MG63 (cell line): ENCODE data around the gene CACNA1C. TPM values are rescaled to one million over a fixed set of nuclear protein-coding genes. Genes with fewer than 3 reads are reported as not detected.

Source experiments
- DNase-seq: peaks from one replicate; pipeline ENCODE4 v3.0.0-alpha.2; 2020
- H3K27me3 ChIP-seq: fragments of 250-450 bp; sonication (Bioruptor Pico); 2 replicates; pipeline ENCODE4 v1.5.1; 2020; ENCODE audit warnings: mild to moderate bottlenecking, moderate library complexity
- H3K36me3 ChIP-seq: fragments of 250-450 bp; sonication (Bioruptor Pico); 2 replicates; pipeline ENCODE4 v1.5.1; 2020; ENCODE audit warnings: mild to moderate bottlenecking, moderate library complexity
- H3K4me3 ChIP-seq: fragments of 250-450 bp; sonication (Bioruptor Pico); 2 replicates; pipeline ENCODE4 v1.5.1; 2020; ENCODE audit warnings: mild to moderate bottlenecking, moderate library complexity
- H3K9me3 ChIP-seq: fragments of 250-450 bp; sonication (Bioruptor Pico); 2 replicates; pipeline ENCODE4 v1.5.1; 2020; ENCODE audit warnings: mild to moderate bottlenecking, moderate library complexity
- total RNA-seq: library from RNA; depleted of rRNA; stranded (reverse); fragments of >200 nt; shearing (Covaris generic); gene quantifications from 2 replicates; pipeline ENCODE4 v1.2.3, GENCODE V29; 2014; ENCODE audit warnings: low replicate concordance

Gene CACNA1C
- total RNA-seq, 1 experiment from 2014 or later = 1.4 TPM

- Histone ChIP-seq H3K9me3 (no peaks in the 10 kb centered on the region), H3K27me3 (no peaks in the 10 kb centered on the region), H3K4me3 (no peak overlapping the region), H3K36me3 (no peaks in the 10 kb centered on the region)
- DNase-seq = no peak
Measured at GRCh38 chr12:2319136-2319535, 266.3 kb downstream of the CACNA1C start.

DNA sequence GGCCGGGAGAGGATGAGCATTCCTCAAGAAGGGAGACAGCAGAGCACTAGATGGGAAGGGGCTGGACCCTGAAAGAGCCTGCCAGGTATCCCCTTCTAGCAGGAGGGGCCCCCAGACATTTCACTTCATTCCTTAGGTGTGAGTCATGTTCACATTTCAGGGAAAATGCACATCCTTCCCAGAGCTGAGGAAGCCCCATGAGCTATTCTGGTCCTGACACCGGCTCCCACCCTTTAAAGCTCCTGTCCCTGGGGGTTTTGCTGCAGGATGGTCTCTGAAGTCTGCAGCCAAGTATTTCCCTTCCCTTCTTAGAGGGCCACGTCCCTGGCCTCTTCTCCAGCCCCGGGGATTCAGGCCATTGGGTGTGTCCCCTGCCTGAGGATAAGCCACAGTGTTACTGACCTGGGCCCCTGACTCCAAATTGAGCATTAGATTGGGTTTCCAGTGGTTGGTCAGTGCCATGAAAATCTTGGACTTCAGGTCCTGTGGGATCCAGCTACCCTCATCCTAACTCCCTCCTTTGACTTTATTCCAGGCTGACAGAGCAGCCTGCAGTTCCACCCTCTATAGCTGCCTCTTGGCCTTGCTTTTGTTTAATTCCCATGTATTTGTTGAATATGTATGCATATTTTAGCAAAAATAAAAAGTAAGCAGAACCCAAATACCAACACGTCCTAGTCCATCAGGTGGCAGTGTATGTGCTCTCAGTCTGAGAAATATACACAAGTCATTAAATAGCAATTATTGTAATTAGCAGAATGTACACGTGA, 267.1 kb downstream of the CACNA1C start:
- no peaks in the 10 kb centered on the region for H3K27me3 ChIP-seq
- no peak overlapping the region for H3K4me3 ChIP-seq
- DNase-seq = no peak
- H3K9me3 ChIP-seq = no peaks in the 10 kb centered on the region
- H3K36me3 ChIP-seq = no peaks in the 10 kb centered on the region

- DNase-seq = no peak
- no peaks in the 10 kb centered on the region for H3K27me3 ChIP-seq
- H3K4me3 ChIP-seq = no peak overlapping the region
- H3K36me3 ChIP-seq = no peaks in the 10 kb centered on the region
- no peaks in the 10 kb centered on the region for H3K9me3 ChIP-seq
Measured at GRCh38 chr12:2320841-2321240, 268.1 kb downstream of the CACNA1C start.

DNA sequence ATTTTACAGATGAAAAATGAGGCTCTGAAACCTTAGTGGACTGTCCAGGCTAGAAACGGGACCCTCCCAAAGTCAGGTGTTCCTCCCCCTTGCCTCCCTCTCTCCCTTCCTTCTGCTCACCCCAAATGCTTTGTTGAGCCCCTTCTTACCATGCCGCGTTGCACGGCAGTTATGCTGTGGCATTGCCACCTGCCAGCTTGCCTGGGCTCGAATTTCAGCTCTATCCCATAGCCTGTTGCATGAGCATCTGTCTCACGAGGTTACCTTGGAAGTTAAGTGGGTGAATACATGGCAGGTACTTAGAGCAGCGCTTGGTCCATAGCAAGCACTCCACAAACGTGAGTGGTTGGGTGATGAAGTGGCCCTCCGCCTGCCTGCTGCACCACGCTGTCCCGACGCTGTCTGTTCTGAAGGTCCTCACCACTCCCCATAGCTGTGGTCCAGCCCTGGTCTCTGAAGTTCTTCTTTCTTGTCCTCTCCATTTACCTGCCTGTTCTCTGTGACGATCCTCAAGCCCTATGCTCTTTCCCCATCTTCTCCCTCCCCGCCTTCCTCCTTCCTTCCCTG, 269.9 kb downstream of the CACNA1C start:
- no peak for DNase-seq
- Histone ChIP-seq H3K9me3 (no peaks in the 10 kb centered on the region), H3K4me3 (no peak overlapping the region), H3K27me3 (no peaks in the 10 kb centered on the region), H3K36me3 (no peaks in the 10 kb centered on the region)

DNA sequence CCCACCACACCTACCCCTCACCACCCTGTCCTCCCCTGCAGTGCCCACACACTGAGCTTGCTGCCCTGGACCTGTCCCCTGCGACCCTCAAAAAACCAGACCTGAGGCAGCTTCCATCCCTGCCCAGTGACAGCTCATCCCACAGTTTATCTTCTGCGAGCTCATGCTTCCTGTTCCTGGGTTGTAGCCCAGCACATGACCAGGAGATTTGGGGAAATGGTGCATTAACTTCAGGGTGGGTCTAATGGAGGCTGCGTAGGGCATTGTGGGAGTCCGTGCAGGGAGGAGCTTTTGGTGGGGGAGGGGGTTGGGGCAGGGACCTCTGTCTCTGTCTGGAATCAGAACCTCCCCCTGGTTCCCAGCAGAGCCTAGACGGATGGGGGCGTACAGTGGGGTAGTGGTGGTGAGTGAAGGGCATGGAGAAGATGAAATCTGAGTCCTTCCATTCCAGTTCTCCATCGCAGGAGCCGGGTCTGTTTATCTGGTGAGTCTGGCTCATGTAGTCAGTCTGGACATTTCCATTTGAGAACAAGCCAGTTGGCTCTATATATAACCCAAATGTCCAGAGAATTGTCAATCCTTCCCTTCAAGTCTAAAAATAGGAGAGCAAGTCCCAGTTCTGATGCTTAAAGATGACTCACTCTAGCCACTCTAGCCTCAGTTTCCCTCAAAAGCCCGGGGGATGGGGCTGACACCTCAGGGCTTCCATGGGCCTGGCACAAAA, 270.9 kb downstream of the CACNA1C start:
- H3K9me3 ChIP-seq = no peaks in the 10 kb centered on the region
- H3K36me3 ChIP-seq = no peaks in the 10 kb centered on the region
- peak; percentile 30 for DNase-seq
- no peaks in the 10 kb centered on the region for H3K27me3 ChIP-seq
- no peak overlapping the region for H3K4me3 ChIP-seq

DNA sequence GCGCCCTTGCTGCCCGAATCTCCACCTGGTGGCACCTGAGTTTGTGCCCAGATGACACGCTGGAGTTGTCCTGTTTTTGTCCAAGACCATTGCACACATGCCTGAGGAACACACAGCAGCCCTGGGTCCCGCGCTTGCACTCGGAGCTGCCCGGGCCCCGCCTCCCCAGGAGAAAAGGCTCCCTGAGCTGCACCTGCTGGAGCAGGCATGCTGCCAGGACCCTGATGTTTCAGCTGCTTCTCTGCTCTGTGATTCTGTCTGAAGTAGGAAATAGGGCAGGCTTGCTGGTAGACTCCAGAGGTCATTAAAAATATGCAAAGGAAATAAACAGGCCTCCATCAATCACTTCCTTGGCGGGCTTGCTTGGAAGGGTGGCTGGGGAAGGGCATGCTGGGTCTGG, 271.6 kb downstream of the CACNA1C start:
- DNase-seq = no peak
- Histone ChIP-seq H3K4me3 (no peak overlapping the region), H3K27me3 (no peaks in the 10 kb centered on the region), H3K36me3 (no peaks in the 10 kb centered on the region), H3K9me3 (no peaks in the 10 kb centered on the region)

GRCh38 chr12:2325519-2325918, 272.7 kb downstream of the CACNA1C start:
- Histone ChIP-seq H3K36me3 (no peaks in the 10 kb centered on the region), H3K27me3 (no peaks in the 10 kb centered on the region), H3K4me3 (no peak overlapping the region), H3K9me3 (no peaks in the 10 kb centered on the region)
- no peak for DNase-seq

DNA sequence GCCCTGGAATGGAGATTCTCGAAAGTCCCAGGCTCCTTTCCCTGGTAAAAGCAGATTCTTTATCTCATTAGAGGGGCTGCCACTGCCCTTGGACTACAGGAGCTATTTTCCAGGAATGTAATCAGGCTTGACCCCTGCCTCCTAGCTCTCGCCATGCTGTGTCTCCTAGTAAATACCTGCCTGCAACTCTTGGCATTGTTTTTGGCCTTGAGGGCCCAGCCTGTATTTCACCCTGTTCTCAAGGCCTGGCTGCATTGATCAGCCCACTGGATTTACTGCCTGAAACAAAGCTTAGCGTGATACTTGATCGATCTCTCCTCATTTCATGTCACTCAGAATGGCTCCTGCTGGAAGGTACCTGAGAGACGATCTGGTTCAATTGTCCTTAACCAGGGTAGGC, 273.7 kb downstream of the CACNA1C start:
- Histone ChIP-seq H3K4me3 (no peak overlapping the region), H3K9me3 (no peaks in the 10 kb centered on the region), H3K27me3 (no peaks in the 10 kb centered on the region), H3K36me3 (no peaks in the 10 kb centered on the region)
- no peak for DNase-seq

- no peak for DNase-seq
- Histone ChIP-seq H3K9me3 (no peaks in the 10 kb centered on the region), H3K4me3 (no peak overlapping the region), H3K27me3 (no peaks in the 10 kb centered on the region), H3K36me3 (no peaks in the 10 kb centered on the region)
Measured at GRCh38 chr12:2328661-2329060, 275.9 kb downstream of the CACNA1C start.

DNA sequence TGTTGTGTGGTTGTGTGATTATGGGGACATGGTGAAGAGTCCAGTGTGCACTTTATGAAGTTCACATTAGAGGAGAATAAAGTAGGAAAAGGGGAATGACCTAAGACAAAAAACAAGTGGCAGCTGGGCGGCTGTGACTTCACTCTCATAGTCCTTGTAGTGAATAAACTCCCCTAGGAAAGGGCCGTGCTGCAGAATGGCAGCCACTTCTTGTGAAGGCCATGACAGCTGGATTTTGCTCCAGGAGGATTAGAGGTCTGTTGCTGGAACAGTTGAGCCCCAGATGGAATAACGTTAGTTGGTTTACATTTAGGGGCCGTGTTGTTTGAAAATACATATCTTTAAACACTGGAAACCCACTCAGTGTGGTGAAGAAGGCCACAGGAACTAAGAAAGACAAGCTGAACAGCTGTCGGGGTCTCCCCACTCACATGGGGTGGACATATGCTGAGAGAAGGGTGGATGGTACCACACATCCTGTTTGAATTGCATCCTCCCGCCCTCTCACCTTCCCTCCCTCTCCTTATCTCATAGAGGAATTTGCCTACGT, 276.9 kb downstream of the CACNA1C start:
- Histone ChIP-seq H3K27me3 (no peaks in the 10 kb centered on the region), H3K36me3 (no peaks in the 10 kb centered on the region), H3K9me3 (no peaks in the 10 kb centered on the region), H3K4me3 (no peak overlapping the region)
- no peak for DNase-seq

DNA sequence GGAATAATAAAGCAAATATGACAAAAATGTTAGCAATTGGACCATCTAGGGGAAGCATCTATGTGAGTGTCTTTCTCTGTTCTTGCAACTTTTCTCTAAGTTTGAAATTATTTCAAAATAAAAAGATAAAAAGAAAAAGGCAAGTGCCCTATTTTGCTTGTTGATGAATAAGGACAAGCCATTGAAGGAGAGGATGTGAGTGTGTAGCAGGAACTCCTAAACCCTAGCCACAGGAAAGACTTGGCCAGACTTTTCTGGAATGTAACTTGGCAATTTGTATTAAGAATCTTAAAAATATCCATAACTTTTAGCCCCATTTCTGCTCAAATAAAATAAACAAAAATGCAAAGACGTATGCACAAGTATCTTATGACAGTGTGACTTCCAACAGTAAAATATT, 279.4 kb downstream of the CACNA1C start:
- DNase-seq = no peak
- no peaks in the 10 kb centered on the region for H3K9me3 ChIP-seq
- H3K36me3 ChIP-seq = no peaks in the 10 kb centered on the region
- H3K27me3 ChIP-seq = no peaks in the 10 kb centered on the region
- H3K4me3 ChIP-seq = no peak overlapping the region

GRCh38 chr12:2332947-2333346, 280.2 kb downstream of the CACNA1C start:
- no peak for DNase-seq
- Histone ChIP-seq H3K27me3 (no peaks in the 10 kb centered on the region), H3K36me3 (no peaks in the 10 kb centered on the region), H3K4me3 (no peak overlapping the region), H3K9me3 (no peaks in the 10 kb centered on the region)

DNA sequence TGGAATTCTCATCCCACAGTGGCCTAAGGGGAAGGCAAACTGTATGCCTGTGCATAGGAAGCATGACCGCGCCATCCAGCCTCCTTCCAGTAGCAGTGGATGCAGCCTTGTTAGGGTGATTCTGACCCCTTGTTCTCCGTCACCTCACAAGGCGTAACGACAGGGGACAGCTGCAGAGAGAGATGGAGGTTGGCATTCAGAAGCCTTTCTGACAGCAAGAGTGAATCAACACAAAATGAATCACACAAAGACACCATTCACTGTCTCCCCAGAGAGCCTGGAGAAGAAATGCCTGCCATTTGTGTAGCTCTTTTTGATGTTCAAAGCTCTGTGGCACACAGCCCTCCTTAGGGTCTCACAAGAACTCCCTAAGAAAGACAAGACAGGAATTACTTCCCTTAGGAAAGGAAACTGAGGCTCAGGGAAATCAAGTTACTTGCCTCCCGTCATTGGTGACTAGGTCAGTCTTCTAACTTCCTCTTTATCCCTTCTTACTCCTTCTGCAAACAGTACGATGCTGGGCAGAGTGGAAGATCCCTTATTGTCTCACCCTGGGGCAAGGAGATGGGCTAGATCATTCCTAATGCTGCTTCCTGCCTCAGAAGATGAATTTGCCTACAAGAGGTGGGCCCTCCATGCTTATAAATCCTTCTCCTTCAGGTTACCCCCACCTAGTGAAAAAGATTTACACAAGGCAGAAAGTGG, 280.9 kb downstream of the CACNA1C start:
- Histone ChIP-seq H3K27me3 (no peaks in the 10 kb centered on the region), H3K36me3 (no peaks in the 10 kb centered on the region), H3K4me3 (no peak overlapping the region), H3K9me3 (no peaks in the 10 kb centered on the region)
- DNase-seq = no peak

- no peak for DNase-seq
- no peaks in the 10 kb centered on the region for H3K9me3 ChIP-seq
- H3K36me3 ChIP-seq = no peaks in the 10 kb centered on the region
- no peak overlapping the region for H3K4me3 ChIP-seq
- no peaks in the 10 kb centered on the region for H3K27me3 ChIP-seq
Measured at GRCh38 chr12:2334271-2334670, 281.5 kb downstream of the CACNA1C start.

- no peaks in the 10 kb centered on the region for H3K36me3 ChIP-seq
- H3K9me3 ChIP-seq = no peaks in the 10 kb centered on the region
- DNase-seq = no peak
- no peak overlapping the region for H3K4me3 ChIP-seq
- H3K27me3 ChIP-seq = no peaks in the 10 kb centered on the region
Measured at GRCh38 chr12:2334689-2335088, 281.9 kb downstream of the CACNA1C start.

DNA sequence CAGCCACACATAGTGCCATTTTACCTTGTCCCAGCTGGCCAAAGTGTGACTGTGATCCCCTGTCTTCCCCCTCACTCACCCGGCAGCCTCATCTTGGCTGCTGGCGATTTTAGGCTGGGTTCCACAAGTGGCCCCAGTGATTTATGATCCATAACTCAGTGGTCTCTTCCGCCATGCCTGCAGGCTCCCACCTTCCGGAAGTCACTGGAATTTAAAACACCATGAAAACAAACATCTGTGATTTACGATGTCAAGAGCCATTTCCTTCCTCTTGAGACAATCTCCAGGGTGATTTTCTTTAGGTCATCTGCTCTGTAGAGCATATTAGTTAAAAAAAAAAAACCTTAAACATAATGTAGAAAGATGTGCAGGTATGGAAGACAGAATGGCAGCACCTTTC, 282.3 kb downstream of the CACNA1C start:
- H3K36me3 ChIP-seq = no peaks in the 10 kb centered on the region
- no peak overlapping the region for H3K4me3 ChIP-seq
- no peaks in the 10 kb centered on the region for H3K27me3 ChIP-seq
- DNase-seq = no peak
- H3K9me3 ChIP-seq = no peaks in the 10 kb centered on the region

GRCh38 chr12:2335513-2335912, 282.7 kb downstream of the CACNA1C start:
- no peaks in the 10 kb centered on the region for H3K36me3 ChIP-seq
- no peak for DNase-seq
- no peaks in the 10 kb centered on the region for H3K9me3 ChIP-seq
- H3K27me3 ChIP-seq = no peaks in the 10 kb centered on the region
- no peak overlapping the region for H3K4me3 ChIP-seq
